Dendritic cell treated with granulocyte-macrophage colony-stimulating factor and Interleukin-4, amounts not matched to agents 40 ng/mL and 50 ng/mL, for 4 days (primary cell): ENCODE measurements around the gene PPIAL4G.
"Not testable (repeated sequence)": the region's sequence is repeated elsewhere in the genome, so short reads cannot be mapped to it uniquely, and the experiment has no call there.

Experiments
- H3K27ac Mint-ChIP-seq: one replicate; pipeline ENCODE4 v1.8.0; 2022; ENCODE audit warnings: mild to moderate bottlenecking, mixed read lengths
- H3K27me3 Mint-ChIP-seq: one replicate; pipeline ENCODE4 v1.8.0; 2022; ENCODE audit warnings: mild to moderate bottlenecking, mixed read lengths
- H3K36me3 Mint-ChIP-seq: one replicate; pipeline ENCODE4 v1.8.0; 2022; ENCODE audit warnings: low read depth, mixed read lengths
- H3K4me1 Mint-ChIP-seq: one replicate; pipeline ENCODE4 v1.8.0; 2022; ENCODE audit warnings: low read depth, mixed read lengths
- H3K4me3 Mint-ChIP-seq: one replicate; pipeline ENCODE4 v1.8.0; 2022; ENCODE audit warnings: mild to moderate bottlenecking, moderate library complexity, mixed read lengths
- H3K9me3 Mint-ChIP-seq: one replicate; pipeline ENCODE4 v1.8.0; 2022; ENCODE audit warnings: mixed read lengths
- intact Hi-C: fragments of 100-400 bp; cut with micrococcal nuclease; formaldehyde crosslinking; loops from one replicate; pipeline ENCODE4 v1.15.0; 2022

Gene PPIAL4G

GRCh38 chr1:148483029-148483428, at the start of gene PPIAL4G:
Gene PPIAL4G (minus strand): TSS chr1:148483302. CDS start chr1:148483252, 50 bp downstream.
- H3K4me3 Mint-ChIP-seq, H3K4me1 Mint-ChIP-seq, H3K9me3 Mint-ChIP-seq, H3K27me3 Mint-ChIP-seq, H3K36me3 Mint-ChIP-seq, intact Hi-C loops, H3K27ac Mint-ChIP-seq: not testable (repeated sequence)

DNA sequence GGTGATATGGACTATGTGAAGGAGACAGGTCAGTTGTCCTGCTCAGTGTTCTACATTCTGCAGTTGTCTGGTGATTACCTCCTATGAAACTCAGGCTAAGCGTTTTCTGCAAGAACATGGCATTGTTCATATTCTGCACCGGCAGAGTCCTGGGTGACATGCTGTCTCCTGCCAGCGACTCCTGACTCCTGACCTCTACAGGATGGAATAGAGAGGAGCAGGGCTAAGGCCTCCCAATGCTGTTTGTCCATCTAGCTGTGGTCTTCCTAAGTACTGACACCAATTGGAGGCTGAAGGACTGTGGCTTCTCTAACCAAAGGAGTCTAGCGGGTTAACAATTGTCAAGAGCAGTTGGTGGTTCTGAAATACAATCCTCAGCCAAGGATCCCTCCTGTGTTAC, 49.1 kb upstream of the PPIAL4G start:
- intact Hi-C loops: not testable (repeated sequence)

DNA sequence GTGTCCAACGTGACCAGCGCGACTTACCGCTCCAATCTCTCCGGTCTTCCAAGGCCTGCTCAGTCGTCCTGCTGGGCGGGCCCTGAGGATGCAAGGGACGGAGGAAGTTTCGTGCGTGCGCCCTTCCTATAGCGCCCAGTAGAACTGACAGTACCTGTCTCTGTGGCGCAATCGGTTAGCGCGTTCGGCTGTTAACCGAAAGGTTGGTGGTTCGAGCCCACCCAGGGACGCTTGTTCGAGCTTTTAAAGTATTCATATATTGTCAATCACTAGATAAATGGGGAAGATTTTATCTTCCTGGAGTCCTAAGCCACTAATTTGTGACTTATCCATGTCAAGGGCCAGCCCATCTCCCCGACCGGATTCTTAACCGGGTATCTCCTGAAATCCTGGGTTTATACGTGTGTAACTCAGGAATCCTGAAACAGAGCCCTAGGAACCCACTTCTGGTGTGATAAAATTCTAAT, 46.0 kb upstream of the PPIAL4G start:
- H3K36me3 Mint-ChIP-seq, H3K27me3 Mint-ChIP-seq, H3K9me3 Mint-ChIP-seq, H3K27ac Mint-ChIP-seq, intact Hi-C loops, H3K4me1 Mint-ChIP-seq: not testable (repeated sequence)
- peak overlapping the region; percentile 42 for H3K4me3 Mint-ChIP-seq

More for the DNA sequence above, 49.1 kb upstream of the PPIAL4G start:
- not testable (repeated sequence) for H3K4me3 Mint-ChIP-seq, H3K36me3 Mint-ChIP-seq, H3K4me1 Mint-ChIP-seq, H3K9me3 Mint-ChIP-seq, H3K27me3 Mint-ChIP-seq, H3K27ac Mint-ChIP-seq

- H3K27ac Mint-ChIP-seq, intact Hi-C loops, H3K4me3 Mint-ChIP-seq, H3K9me3 Mint-ChIP-seq, H3K27me3 Mint-ChIP-seq, H3K4me1 Mint-ChIP-seq, H3K36me3 Mint-ChIP-seq: not testable (repeated sequence)
These were observed 45.5 kb upstream of the PPIAL4G start for GRCh38 chr1:148528591-148528990.

DNA sequence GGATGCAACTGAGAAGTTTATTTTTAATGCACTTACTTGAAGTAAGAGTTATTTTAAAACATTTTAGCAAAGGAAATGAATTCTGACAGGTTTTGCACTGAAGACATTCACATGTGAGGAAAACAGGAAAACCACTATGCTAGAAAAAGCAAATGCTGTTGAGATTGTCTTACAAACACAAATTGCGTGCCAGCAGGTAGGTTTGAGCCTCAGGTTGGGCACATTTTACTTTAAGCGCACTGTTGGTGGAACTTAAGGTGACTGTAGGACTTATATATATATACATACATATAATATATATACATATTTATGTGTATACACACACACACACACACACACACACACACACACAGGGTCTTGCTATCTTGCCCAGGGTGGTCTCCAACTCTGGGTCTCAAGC, 43.5 kb upstream of the PPIAL4G start:
- H3K4me1 Mint-ChIP-seq, H3K36me3 Mint-ChIP-seq, intact Hi-C loops, H3K27ac Mint-ChIP-seq, H3K4me3 Mint-ChIP-seq, H3K27me3 Mint-ChIP-seq, H3K9me3 Mint-ChIP-seq: not testable (repeated sequence)

- intact Hi-C loops, H3K36me3 Mint-ChIP-seq, H3K4me1 Mint-ChIP-seq, H3K9me3 Mint-ChIP-seq, H3K27me3 Mint-ChIP-seq: not testable (repeated sequence)
- Mint-ChIP-seq H3K4me3 (peak overlapping the region; percentile 81), H3K27ac (peak overlapping the region; percentile 91)
These were observed 40.4 kb upstream of the PPIAL4G start for GRCh38 chr1:148523205-148524144.

DNA sequence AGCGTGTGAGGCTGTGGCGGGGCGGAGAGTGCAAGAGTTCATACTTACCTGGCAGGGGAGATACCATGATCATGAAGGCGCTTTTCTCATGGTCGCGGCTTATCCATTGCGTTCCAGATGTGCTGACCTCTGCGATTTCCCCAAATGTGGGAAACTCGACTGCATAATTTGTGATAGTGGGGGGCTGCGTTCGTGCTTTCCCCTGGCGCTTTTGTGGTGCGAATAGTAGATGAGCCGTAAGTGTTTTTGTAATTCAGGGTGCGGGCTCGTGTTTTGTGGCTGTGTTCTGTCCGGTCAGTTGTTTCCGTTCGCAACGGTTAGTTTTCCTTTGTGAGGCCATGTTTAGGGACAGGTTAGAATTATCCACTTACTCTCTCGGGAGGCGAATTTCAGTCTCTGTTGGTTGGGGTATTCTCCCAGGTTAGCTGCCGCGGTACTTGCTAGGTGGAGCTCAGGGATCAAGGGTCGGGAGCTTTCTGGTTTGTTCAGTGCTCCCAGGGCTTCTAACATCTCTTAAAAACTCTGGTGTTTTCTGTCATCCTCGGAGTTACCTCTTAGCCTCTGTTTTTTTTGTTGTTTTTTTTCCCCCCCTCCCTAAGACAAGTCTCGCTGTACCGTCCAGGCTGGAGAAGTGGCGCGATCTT, 39.6 kb upstream of the PPIAL4G start:
- H3K9me3 Mint-ChIP-seq, intact Hi-C loops, H3K27me3 Mint-ChIP-seq, H3K36me3 Mint-ChIP-seq, H3K4me1 Mint-ChIP-seq: not testable (repeated sequence)
- Mint-ChIP-seq H3K4me3 (peak overlapping the region; percentile 81), H3K27ac (peak overlapping the region; percentile 91)

DNA sequence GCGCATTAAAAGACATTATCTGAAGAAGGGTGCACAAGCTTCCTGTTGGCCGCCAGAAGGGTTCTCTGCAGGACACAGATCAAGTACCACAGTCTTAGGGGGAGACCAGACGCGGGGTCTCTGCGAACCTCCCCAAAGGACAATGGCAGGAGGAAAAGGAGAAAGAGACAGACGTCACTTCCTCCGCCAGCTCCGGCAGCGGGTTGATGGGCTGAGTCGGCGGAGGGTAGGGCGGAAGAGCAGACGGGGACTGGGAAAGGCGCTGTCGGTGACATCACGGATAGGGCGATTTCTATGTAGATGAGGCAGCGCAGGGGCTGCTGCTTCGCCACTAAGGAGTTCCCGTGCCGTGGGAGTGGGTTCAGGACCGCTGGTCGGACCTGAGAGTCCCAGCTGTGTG, 39.0 kb upstream of the PPIAL4G start:
- H3K27me3 Mint-ChIP-seq, H3K4me1 Mint-ChIP-seq, intact Hi-C loops, H3K9me3 Mint-ChIP-seq, H3K36me3 Mint-ChIP-seq: not testable (repeated sequence)
- peak overlapping the region; percentile 91 for H3K27ac Mint-ChIP-seq
- H3K4me3 Mint-ChIP-seq: peak overlapping the region; percentile 81

DNA sequence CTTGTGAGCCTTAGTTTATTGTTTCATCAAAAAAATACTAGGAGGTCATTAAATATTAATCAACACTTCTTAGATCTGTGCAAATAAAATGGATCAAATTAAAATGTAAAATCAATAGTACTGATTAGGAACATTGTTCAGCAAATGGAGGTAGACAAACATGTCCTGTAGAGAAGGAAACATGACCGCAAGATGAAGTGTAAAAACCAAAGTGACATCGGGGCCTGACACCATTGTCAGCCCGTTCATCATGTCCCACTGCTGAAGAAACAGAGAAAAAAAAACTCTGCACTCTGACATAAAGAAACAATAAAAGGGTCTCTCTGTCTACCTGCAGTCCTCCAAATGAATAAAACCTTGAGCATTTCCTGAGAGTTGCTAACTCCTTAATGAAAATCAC, 31.2 kb upstream of the PPIAL4G start:
- H3K36me3 Mint-ChIP-seq, H3K9me3 Mint-ChIP-seq, H3K4me1 Mint-ChIP-seq, intact Hi-C loops, H3K4me3 Mint-ChIP-seq, H3K27ac Mint-ChIP-seq, H3K27me3 Mint-ChIP-seq: not testable (repeated sequence)

GRCh38 chr1:148512571-148513184, 29.6 kb upstream of the PPIAL4G start:
- intact Hi-C loops, H3K4me3 Mint-ChIP-seq, H3K4me1 Mint-ChIP-seq: not testable (repeated sequence)

GRCh38 chr1:148493933-148494332, 10.8 kb upstream of the PPIAL4G start:
- H3K27ac Mint-ChIP-seq, H3K9me3 Mint-ChIP-seq, H3K36me3 Mint-ChIP-seq, intact Hi-C loops, H3K4me3 Mint-ChIP-seq, H3K4me1 Mint-ChIP-seq, H3K27me3 Mint-ChIP-seq: not testable (repeated sequence)

More at GRCh38 chr1:148512571-148513184, 29.6 kb upstream of the PPIAL4G start:
- H3K27ac Mint-ChIP-seq, H3K27me3 Mint-ChIP-seq, H3K9me3 Mint-ChIP-seq, H3K36me3 Mint-ChIP-seq: not testable (repeated sequence)

GRCh38 chr1:148481134-148481533, 2.0 kb downstream of the PPIAL4G start:
- H3K36me3 Mint-ChIP-seq, H3K4me1 Mint-ChIP-seq, H3K27ac Mint-ChIP-seq, H3K9me3 Mint-ChIP-seq, intact Hi-C loops, H3K4me3 Mint-ChIP-seq, H3K27me3 Mint-ChIP-seq: not testable (repeated sequence)

DNA sequence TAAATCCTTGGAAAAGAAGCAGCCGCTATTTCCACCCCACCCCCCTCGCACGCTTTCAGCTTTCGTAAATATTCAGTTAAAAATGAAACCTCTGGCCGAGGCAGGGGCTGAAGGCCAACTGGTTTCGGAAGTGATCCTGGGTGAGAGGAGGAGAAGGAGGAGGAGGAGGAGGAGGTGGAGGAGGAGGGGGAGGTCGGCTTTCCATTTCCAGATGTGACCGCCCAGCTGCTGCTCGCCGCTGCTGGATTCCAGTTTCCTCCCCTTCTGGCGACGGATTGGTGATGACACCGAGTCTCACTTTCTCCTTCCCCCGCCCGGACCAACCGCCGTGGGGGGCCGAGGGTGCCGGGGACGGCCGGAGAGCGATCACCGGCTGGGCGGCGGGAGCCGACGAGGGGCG, 23.4 kb downstream of the PPIAL4G start:
- H3K9me3 Mint-ChIP-seq, intact Hi-C loops, H3K36me3 Mint-ChIP-seq, H3K4me1 Mint-ChIP-seq, H3K27me3 Mint-ChIP-seq: not testable (repeated sequence)
- Mint-ChIP-seq H3K4me3 (peak overlapping the region; percentile 55), H3K27ac (peak overlapping the region; percentile 82)

DNA sequence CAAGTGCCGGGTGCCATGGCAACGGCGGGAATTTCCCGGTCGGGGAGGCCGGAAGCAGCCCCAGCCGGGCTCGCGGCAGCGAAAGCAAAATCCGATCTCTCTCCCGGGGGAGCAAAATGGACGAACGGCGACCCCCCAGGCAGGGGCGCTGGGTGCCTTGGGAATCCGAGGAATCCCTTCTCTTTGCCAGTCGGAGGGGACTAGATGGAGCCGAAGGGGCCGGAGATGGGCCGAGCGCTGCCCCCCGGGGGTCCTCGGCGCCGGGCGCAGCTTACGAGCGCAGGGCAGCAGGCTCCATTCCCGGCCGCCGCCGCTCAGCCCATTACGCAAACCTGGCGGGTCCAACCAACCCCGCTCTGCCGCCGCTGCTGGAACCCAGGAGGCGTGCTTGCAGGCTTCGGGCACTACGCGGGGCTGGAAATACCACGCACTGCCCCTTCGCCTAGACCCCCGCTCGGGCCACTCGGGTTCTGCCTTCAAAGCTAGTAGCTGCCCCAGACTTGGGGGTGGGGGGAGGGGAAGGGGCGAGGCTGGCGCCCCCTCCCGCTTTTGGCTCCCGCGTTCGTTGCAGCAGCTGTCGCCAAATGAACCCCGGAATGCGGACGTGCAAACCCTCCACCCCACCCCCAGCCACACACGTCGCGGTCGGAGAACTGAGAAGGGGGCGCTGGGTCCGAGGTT, 24.1 kb downstream of the PPIAL4G start:
- Mint-ChIP-seq H3K4me3 (peak overlapping the region; percentile 77), H3K27ac (peak overlapping the region; percentile 82)
- H3K36me3 Mint-ChIP-seq, H3K9me3 Mint-ChIP-seq, H3K27me3 Mint-ChIP-seq, intact Hi-C loops, H3K4me1 Mint-ChIP-seq: not testable (repeated sequence)
